ENCODE measurements around the gene BBS5. TPM values are rescaled to one million over a fixed set of nuclear protein-coding genes. Genes with fewer than 3 reads are reported as not detected.

The BBS5 gene
- total RNA-seq, 1 experiment from 2014 or later = 3.2 TPM

DNA sequence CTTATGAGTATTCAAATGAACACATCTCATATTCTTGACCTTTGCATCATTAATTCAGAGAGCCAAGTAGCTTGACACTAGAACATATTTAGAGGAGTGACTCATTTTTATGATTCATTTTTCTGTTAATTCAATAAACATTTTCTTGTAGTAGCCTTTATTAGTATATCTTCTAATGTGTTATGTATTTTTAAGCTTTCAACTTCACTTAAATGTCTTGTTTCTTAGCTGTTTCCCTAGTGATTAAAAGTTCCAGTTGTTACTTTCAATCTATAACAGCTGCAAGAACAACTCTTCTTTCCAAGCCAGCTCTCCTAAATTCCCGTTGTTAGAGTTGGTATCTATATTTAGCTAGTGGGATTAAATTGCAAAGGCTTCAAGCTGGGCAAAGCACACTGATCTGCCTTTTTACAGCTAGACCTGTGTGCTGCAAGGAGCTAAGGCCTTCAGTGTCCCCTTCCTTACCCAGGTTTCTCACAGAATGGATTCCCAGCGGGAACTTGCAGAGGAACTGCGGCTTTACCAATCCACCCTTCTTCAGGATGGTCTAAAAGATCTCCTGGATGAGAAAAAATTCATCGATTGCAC is 30.1 kb downstream of the BBS5 start, which contains the start of gene KLHL41:
Gene KLHL41 (plus strand): TSS at position 405 of the 588 bp plus-strand sequence. CDS start 77 bp downstream, at position 482.
- Histone ChIP-seq H3K4me1 (no peaks in the 10 kb centered on the region; the same call in none of the 2 replicates), H3K9me3 (no peaks in the 10 kb centered on the region), H3K36me3 (ENCODE audit: control insufficient read depth, insufficient read depth, low read length) (no peaks in the 10 kb centered on the region), H3K4me3 (ENCODE audit: low read depth, low read length) (no peak within 1 kb of the TSS), H3K27me3 (replicated peaks; ENCODE audit: control insufficient read depth, insufficient read depth, low read length) (no peaks in the 10 kb centered on the region)
- DNase-seq = no peak
- Mint-ChIP-seq H3K4me1 (ENCODE audit: low read depth, unreplicated experiment) (no peaks in the 10 kb centered on the region), H3K9me3 (ENCODE audit: unreplicated experiment) (no peaks in the 10 kb centered on the region), H3K27me3 (ENCODE audit: insufficient read depth, unreplicated experiment) (no peaks in the 10 kb centered on the region), H3K27ac (ENCODE audit: unreplicated experiment) (no peak within 1 kb of the TSS), H3K36me3 (ENCODE audit: insufficient read depth, unreplicated experiment) (no peaks in the 10 kb centered on the region), H3K4me3 (ENCODE audit: unreplicated experiment) (no peak within 1 kb of the TSS)
- intact Hi-C loops (cut with micrococcal nuclease; ENCODE audit: unreplicated experiment) = no loop called here
- POLR2A ChIA-PET = no interaction called here
- TF ChIP-seq, protein P1, sequence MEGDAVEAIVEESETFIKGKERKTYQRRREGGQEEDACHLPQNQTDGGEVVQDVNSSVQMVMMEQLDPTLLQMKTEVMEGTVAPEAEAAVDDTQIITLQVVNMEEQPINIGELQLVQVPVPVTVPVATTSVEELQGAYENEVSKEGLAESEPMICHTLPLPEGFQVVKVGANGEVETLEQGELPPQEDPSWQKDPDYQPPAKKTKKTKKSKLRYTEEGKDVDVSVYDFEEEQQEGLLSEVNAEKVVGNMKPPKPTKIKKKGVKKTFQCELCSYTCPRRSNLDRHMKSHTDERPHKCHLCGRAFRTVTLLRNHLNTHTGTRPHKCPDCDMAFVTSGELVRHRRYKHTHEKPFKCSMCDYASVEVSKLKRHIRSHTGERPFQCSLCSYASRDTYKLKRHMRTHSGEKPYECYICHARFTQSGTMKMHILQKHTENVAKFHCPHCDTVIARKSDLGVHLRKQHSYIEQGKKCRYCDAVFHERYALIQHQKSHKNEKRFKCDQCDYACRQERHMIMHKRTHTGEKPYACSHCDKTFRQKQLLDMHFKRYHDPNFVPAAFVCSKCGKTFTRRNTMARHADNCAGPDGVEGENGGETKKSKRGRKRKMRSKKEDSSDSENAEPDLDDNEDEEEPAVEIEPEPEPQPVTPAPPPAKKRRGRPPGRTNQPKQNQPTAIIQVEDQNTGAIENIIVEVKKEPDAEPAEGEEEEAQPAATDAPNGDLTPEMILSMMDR (IDR thresholded peaks at IDR 0.05; ENCODE audit: insufficient read depth in 1 of 2, low read depth in 1 of 2, low read length in 1 of 2, severe bottlenecking in 1 of 2, unreplicated experiment in 1 of 2) = no peak
- BruUV-seq (replicated peaks) = no TSS peak
- CTCF ChIA-PET = no interaction called here

DNA sequence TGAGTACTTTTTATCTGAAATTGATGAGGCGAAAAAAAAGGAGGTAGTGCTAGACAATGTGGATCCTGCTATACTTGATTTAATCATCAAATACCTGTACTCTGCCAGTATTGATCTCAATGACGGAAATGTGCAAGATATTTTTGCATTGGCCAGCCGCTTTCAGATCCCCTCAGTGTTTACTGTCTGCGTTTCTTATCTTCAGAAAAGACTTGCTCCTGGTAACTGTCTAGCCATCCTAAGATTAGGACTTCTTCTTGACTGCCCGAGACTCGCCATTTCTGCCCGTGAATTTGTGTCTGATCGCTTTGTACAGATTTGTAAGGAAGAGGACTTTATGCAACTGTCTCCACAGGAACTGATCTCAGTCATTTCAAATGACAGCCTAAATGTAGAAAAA is 30.7 kb downstream of the BBS5 start:
- no peaks in the 10 kb centered on the region for H3K4me1 Mint-ChIP-seq (ENCODE audit: low read depth, unreplicated experiment)
- TF ChIP-seq, protein P1 (IDR thresholded peaks at IDR 0.05; ENCODE audit: insufficient read depth in 1 of 2, low read depth in 1 of 2, low read length in 1 of 2, severe bottlenecking in 1 of 2, unreplicated experiment in 1 of 2) = no peak
- ChIA-PET POLR2A (no interaction called here), CTCF (no interaction called here)
- H3K27me3 Mint-ChIP-seq (ENCODE audit: insufficient read depth, unreplicated experiment) = no peaks in the 10 kb centered on the region
- no peak overlapping the region for H3K4me3 Mint-ChIP-seq (ENCODE audit: unreplicated experiment)
- no peaks in the 10 kb centered on the region; the same call in none of the 2 replicates for H3K4me1 ChIP-seq
- no peak overlapping the region for H3K4me3 ChIP-seq (ENCODE audit: low read depth, low read length)
- no peak overlapping the region for H3K27ac Mint-ChIP-seq (ENCODE audit: unreplicated experiment)
- H3K9me3 Mint-ChIP-seq (ENCODE audit: unreplicated experiment) = no peaks in the 10 kb centered on the region
- intact Hi-C loops (cut with micrococcal nuclease; ENCODE audit: unreplicated experiment) = no loop called here
- no peaks in the 10 kb centered on the region for H3K36me3 ChIP-seq (ENCODE audit: control insufficient read depth, insufficient read depth, low read length)
- no peak for DNase-seq
- no peaks in the 10 kb centered on the region for H3K27me3 ChIP-seq (replicated peaks; ENCODE audit: control insufficient read depth, insufficient read depth, low read length)
- no peaks in the 10 kb centered on the region for H3K36me3 Mint-ChIP-seq (ENCODE audit: insufficient read depth, unreplicated experiment)
- no peaks in the 10 kb centered on the region for H3K9me3 ChIP-seq
- no TSS peak for BruUV-seq (replicated peaks)

DNA sequence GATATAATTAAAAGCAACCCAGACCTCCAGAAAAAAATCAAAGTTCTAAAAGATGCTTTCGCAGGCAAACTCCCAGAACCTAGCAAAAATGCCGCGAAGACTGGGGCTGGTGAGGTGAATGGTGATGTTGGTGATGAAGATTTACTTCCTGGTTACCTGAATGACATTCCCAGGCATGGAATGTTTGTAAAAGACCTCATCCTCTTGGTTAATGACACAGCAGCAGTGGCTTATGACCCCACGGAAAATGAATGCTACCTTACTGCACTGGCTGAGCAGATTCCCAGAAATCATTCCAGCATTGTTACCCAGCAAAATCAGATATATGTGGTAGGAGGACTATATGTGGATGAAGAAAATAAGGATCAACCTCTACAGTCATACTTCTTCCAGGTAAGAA is 31.2 kb downstream of the BBS5 start:
- POLR2A ChIA-PET = no interaction called here

More for the DNA sequence above, 31.2 kb downstream of the BBS5 start:
- intact Hi-C loops (cut with micrococcal nuclease; ENCODE audit: unreplicated experiment) = no loop called here
- DNase-seq = no peak
- H3K4me3 Mint-ChIP-seq (ENCODE audit: unreplicated experiment) = no peak overlapping the region
- H3K27me3 Mint-ChIP-seq (ENCODE audit: insufficient read depth, unreplicated experiment) = no peaks in the 10 kb centered on the region
- H3K27me3 ChIP-seq (replicated peaks; ENCODE audit: control insufficient read depth, insufficient read depth, low read length) = no peaks in the 10 kb centered on the region
- H3K4me3 ChIP-seq (ENCODE audit: low read depth, low read length) = no peak overlapping the region
- H3K36me3 Mint-ChIP-seq (ENCODE audit: insufficient read depth, unreplicated experiment) = no peaks in the 10 kb centered on the region
- H3K36me3 ChIP-seq (ENCODE audit: control insufficient read depth, insufficient read depth, low read length) = no peaks in the 10 kb centered on the region
- no peak overlapping the region for H3K27ac Mint-ChIP-seq (ENCODE audit: unreplicated experiment)
- H3K4me1 Mint-ChIP-seq (ENCODE audit: low read depth, unreplicated experiment) = no peaks in the 10 kb centered on the region
- TF ChIP-seq, protein P1 (IDR thresholded peaks at IDR 0.05; ENCODE audit: insufficient read depth in 1 of 2, low read depth in 1 of 2, low read length in 1 of 2, severe bottlenecking in 1 of 2, unreplicated experiment in 1 of 2) = no peak
- CTCF ChIA-PET = no interaction called here
- no peaks in the 10 kb centered on the region; the same call in none of the 2 replicates for H3K4me1 ChIP-seq
- no TSS peak for BruUV-seq (replicated peaks)
- H3K9me3 Mint-ChIP-seq (ENCODE audit: unreplicated experiment) = no peaks in the 10 kb centered on the region
- H3K9me3 ChIP-seq = no peaks in the 10 kb centered on the region
